ENCODE results near the gene ERICH6.

Gene ERICH6

DNA sequence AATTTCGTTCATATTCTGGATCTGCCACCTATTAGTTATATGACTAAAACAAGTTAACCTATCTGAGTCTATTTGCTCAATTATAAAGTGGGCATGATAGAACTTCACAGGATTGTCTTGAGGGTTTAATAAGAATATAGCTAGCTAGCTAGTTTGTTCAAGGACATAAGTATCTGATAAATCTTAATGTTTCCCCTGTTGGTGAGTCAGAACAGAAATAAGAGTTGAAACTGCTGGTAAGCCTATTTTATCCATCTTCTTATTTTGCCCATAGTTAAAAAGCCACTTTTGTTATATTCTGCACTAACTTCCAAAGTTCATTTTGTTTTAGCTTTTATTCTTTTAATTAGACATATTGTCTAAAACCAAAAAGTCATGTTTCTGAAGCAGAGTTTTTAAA lies 91.2 kb downstream of the ERICH6 start:
- DNase-seq = no peak

DNA sequence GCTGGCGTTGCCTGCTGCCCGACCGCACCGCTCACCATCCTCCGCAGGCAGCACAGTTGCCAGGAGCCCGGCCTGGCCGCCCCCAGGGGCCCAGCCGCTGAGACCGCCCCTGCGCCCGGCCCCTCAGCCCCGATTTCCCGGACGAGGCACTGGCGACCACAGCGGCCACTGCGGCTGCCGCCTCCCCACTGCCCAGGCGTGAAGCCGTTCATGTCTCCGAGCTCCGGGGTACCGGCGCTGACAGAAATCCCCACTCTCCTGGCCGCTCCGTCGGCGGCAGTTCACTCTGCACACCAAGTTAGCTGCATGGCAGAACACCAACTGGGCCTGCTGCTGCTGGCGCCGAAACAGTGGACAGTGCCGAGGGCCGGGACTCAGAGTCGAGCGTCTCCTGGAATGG lies 92.1 kb downstream of the ERICH6 start:
- DNase-seq = no peak

DNA sequence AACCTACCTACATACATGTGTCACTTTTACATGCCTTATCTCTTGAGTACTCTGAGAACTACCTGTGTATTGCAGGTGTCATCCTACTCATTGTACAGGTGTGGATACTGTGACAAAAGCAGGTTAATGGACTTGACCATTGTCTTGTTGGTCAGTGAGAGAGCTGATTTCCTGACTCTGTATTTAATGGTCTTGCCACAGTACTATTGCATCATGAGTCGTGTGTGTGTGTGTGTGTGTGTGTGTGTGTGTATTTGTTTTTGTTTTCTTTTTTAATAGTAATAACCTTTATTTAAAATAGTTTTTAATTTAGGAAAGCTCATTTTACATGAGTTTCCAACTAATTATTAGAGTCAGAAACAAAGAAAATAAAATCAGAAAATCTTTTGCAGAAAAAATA lies 92.9 kb downstream of the ERICH6 start:
- DNase-seq = no peak

DNA sequence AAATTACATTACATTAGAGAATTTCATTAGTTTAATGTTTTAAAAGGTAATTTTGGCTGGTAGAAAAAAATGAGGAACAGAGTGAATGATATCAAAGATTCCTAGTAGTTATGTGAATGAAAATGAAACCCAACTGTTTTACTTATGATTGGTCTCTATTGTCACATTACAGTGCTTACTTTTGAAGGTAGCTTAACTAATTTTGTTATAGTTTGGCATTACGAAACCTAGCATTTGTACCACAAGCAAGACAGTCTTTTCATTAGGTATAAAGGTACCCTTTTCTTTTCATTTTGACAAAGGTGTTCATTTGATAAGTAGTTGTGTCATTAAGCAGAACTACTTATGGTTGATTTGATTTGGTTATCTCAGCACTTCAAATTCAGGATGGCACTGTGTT lies 93.7 kb downstream of the ERICH6 start:
- DNase-seq = no peak
